Measurements from ENCODE around the gene CHRNA10.

Gene CHRNA10, protein sequence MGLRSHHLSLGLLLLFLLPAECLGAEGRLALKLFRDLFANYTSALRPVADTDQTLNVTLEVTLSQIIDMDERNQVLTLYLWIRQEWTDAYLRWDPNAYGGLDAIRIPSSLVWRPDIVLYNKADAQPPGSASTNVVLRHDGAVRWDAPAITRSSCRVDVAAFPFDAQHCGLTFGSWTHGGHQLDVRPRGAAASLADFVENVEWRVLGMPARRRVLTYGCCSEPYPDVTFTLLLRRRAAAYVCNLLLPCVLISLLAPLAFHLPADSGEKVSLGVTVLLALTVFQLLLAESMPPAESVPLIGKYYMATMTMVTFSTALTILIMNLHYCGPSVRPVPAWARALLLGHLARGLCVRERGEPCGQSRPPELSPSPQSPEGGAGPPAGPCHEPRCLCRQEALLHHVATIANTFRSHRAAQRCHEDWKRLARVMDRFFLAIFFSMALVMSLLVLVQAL

DNA sequence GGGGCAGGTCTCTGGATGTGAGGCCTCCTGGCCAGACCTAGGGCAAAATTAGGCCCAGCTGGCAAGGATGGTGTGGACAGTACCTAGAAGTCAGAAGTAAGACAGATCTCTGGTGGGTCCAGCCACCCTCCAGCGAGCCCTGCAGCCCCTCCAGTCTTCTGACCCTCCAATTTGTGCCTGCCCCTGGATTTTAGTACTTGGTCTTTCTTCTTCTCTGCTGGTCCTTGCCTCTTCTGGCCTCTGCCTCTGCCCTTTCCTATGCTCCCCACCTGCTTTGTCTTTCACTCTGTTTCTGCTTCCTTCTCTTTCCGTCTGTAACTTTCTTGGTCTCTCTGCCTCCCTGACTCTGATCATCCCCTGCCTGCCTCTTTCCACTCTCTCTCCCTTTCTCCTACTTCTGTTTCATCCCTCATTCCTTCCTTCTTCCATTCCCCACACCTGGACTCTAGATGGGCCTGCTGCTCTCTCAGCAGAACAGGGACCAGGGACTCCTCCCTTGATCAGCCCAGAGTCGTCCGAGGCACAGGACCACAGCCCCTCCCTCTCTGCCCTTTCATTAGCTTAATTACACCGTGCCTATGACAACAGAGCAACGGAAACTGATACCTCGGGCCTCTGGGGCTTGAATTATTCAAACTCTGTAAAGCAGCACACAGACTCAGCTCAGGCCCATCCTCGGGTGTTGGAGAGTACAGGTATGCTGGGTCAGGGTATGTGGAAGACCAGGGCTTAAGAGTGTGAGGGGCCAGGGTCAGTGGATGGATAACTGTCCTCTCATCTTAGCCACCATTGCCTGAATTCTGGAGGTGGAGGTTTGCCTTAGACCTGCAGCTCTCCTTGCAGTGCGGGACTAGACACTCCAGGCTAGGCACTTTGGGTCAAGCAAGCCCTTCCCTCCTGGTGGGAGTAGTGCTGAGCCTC is at the start of gene CHRNA10:
Gene CHRNA10 (minus strand): TSS at position 51 of the 921 bp plus-strand sequence. CDS start 72 bp downstream, outside the sequence.
- peak; percentile 47 for DNase-seq (ENCODE audit: low spot score)

DNA sequence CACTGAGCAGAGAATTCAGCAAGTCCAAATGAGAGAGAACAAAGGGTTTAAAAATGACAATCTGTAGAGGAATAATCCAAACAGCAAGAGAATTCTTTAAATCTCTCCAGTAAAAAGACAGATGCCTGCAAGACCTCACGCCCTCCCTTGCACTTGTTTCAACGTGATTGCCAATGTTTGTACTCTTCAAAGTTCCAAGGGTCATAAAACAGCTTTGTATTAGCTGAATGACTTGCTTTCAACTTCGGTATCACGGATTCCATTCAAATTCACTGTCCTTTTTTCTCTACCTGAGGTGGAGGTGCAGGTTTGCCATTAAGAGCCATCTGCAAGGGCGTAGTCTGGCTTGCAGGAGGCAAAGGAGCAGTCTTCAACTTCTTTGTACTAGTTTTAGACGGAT is 41.1 kb upstream of the CHRNA10 start:
- no peak for DNase-seq (ENCODE audit: low spot score)

DNA sequence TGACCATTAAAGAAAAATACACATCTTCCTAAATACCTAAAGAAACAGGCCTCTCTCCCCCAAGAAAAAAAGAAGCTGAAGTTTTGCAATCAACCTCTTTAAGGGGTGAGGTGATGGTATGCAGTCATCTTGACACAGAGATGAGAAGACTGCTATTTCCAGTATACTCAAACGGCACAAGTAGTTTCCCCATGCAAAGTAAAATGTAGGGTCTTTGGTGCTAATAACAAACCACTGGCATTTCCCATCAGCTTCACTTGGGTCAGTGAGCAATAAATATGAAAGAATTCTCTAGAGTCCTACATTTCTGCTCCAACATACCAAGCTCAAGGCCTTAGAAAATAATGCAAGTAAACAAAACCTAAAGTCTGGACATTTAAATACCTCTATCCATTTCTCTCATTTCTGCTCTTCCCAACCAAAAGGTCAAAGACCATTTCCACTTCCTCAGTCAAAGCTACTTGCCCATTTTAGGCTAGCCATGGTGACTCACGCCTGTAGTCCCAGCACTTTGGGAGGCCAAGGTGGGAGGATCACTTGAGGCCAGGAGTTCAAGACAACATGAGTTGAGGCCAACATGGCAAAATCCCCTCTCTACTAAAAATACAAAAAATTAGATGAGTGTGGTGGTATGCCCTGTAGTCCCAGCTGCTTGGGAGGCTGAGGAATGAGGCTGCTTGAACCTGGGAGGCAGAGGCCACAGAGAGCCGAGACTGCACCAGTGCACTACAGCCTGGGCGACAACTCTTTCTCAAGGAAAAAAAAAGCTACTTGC is 39.5 kb upstream of the CHRNA10 start:
- DNase-seq (ENCODE audit: low spot score), result no peak

DNA sequence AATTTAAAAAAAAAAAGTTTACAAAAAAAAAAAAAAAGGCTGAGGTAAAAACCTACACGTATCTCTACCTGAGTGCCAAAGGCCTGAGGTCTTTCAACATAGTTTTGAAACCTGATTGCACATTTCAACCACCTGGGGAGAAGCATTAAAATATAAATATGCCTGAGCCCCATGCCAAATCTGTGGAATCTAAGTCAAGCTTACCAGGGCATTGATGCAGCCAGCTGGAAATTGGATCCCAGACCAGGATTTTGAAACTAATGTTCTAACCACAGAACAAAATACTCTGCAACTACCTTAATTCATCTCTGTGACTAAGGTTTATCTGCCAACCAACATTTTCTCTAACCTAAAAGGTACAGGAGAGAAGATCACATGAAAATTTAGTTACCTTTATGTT is 38.8 kb upstream of the CHRNA10 start:
- no peak for DNase-seq (ENCODE audit: low spot score)

DNA sequence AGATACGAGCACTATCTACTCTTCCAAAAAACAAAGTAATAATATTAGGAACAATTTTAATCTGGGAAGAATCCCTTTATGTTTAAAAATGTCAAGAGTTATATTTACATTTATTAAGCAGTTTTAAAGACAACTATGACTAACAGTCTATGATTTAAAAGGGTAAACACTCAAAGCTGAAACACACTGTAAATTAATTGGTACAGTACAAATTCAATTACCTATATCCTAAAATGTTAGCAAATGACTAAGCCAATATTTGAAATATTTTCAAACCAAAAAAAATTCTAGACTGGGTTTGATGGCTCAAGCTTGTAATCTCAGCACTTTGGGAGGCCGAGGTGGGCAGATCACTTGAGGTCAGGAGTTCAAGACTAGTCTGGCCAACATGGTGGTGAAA is 36.0 kb upstream of the CHRNA10 start:
- DNase-seq (ENCODE audit: low spot score), result no peak

DNA sequence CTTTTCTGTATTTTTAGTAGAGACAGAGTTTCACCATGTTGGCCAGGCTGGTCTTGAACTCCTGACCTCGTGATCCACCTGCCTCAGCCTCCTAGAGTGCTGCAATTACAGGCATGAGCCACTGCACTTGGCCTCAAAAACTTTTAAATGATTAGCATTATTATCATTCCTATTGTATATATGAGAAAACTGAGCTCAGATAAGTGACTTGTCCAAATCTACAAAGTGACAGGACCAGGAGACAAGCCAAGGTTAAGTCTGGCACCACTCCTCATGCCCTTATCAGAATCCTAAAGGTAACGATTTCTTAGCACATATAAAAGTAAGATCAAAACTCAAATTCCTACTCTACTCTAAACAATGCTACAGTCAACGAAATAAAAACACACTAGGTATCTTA is 32.2 kb upstream of the CHRNA10 start:
- no peak for DNase-seq (ENCODE audit: low spot score)

DNA sequence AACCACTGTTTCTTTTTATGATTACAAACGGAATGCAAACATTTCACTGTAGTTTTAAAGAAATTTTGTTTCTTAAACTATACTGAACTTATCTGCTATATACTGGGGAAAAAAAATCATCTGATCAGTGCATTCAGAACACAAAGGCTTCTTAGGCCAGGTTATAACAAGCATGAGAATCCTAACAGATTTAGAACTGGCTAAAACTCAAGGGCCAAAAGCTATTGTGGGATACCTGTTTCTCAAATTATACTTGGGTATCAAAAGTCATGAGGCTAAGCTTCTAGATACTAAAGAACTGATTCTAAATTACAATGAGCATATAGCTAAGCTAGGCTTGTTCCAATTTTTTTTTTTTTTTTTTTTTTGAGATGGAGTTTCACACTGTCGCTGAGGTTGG is 29.7 kb upstream of the CHRNA10 start:
- DNase-seq (ENCODE audit: low spot score), result no peak

DNA sequence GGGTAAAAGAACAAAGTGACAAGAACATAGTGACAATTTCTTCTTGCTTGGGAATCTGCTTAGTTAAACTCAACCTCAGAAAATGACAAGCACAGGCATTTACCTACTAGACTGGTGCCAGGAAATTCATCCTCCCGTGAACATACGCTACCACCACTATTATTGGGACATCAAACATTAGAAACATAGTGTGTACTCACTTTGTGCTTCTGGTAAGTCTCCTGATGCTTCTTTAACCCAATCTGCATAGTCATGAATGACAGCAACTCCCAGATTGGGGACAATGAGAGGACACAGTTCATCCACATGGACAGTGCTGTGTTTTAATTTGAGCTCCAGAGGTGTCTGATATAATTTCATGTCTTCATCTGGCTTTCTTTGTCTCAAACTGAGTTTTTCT is 29.2 kb upstream of the CHRNA10 start:
- no peak for DNase-seq (ENCODE audit: low spot score)

DNA sequence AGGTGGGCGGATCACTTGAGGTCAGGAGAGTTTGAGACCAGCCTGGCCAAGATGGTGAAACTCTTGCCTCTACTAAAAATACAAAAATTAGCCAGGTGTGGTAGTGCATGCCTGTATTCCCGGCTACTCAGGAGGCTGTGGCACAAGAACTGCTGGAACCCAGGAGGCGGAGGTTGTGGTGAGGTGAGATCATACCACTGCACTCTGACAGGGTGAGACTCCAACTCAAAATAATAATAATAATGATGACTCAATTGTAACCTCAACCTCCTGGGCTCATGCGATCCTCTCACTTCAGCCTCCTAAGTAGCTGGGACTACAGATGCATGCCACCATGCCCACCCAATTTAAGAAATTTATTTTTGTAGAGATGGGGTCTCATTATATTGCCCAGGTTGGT is 15.6 kb upstream of the CHRNA10 start:
- no peak for DNase-seq (ENCODE audit: low spot score)

DNA sequence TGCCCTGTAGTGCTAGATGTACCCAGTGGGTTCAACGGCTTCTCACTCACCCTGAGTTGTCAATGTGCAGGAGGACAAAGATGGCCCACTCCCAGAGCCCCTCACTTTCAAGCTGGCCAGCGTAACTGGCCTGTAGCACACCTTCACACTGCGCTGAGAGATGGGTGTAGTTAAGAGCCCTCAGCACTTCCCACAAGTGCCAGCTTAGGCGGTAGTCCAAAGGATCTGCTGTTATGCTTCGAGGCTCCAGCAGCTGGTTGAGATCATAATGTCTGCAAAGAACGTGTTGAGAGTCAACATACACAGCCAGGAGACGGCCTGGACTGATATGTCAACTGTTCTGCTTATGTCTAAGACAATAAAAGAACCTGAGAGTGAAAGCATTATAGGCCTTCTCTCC is 14.7 kb upstream of the CHRNA10 start:
- no peak for DNase-seq (ENCODE audit: low spot score)

DNA sequence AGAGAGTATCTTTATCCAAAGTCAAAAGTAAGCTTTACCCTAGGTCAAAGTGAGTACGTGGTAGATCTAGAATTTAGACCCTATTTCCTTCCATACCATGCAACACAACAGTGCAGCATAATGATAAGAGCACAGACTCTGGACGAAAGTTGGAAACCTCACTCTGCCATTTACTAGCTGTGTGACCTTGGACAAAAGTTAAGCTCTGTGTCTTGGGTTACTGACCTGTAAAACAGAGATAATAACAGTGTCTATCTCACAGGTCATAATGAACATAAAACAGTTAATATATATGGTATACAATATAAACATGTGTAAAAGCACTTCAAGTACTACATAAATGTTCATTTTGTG is 13.6 kb upstream of the CHRNA10 start:
- DNase-seq (ENCODE audit: low spot score), result no peak

DNA sequence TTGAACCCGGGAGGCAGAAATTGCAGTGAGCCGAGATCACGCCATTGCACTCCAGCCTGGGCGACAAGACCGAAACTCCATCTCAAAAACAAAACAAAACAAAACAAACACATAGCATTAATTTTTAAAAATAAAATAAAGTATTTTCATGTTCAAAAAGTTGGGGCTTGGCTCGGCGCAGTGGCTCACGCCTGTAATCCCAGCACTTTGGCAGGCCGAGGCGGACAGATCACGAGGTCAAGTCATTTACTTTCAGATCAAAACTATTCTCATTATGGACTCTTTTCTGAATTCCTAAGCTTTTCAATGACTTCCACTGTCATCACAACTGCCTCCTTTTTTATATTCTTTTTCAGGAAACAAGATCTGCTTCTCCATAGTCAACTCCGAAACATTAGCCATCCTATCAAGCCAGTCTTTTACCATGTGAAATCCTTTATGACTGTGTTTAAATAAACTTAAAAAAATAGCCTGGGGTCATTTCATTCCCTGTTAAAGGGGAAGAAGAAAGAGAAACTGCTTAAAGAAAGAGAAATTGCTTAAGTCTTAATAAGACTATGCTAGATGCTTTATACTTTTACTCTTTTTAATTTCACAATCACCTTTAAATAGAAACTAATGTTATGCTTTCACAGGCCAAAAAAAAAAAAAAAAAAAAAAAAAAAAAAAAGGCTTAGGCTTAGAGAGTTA is 13.1 kb upstream of the CHRNA10 start:
- no peak for DNase-seq (ENCODE audit: low spot score)

DNA sequence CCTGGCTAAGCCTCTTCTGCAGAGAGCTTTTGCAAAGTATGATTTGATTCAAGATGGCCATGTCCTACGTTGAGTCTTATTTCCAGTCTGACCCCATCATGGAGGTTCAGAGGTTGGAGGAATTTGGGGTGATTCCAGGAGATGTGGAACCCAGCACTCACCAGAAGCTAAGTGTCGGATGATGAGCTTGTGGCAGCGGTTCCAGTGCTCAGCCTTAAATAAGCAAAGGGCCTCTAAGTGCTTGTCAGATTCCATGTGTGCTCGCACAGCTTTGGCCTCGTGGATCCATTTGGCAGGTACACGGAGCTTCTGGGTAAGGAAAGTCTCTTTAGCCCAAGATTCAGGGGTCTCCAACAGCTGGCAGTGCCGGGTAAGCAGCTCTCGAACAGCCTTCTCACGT is 11.9 kb upstream of the CHRNA10 start:
- no peak for DNase-seq (ENCODE audit: low spot score)

DNA sequence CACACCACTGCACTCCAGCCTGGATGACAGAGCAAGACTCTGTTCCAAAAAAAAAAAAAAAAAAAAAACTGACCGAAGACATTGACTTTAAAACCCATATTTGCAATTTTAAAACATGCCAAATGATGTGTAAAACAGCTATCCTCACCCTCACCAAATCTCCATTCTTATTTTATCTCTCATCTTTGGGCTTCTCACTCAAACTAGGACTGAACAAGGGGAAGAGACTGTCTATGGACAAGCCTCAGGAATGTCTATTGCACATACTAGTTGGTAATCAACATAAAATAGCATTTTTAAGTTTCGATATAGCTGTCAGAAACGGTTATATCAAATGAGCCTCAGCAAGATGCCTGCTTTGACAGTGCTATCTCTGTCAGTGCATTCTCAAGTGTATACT is 7.9 kb upstream of the CHRNA10 start:
- DNase-seq (ENCODE audit: low spot score), result no peak

DNA sequence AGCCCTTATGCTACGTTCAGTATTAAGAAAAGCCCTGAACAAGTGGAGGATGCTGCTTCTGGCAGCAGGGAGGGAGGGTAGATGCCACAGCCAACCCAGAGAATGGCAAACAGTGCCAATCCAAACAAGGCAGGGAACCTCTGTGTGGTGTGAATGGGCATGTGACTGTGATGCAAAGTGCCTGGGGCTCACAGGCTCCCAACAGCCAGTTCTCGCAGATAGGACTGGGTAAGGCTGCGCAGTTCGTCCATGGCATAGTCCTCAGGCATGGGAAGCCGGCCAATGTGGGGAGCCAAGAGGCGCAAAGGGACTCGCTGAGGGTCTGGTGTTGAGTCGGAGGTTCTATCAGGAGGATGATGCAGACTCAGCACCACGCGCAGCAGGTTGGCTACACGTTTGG is 4.8 kb upstream of the CHRNA10 start:
- DNase-seq (ENCODE audit: low spot score), result no peak

DNA sequence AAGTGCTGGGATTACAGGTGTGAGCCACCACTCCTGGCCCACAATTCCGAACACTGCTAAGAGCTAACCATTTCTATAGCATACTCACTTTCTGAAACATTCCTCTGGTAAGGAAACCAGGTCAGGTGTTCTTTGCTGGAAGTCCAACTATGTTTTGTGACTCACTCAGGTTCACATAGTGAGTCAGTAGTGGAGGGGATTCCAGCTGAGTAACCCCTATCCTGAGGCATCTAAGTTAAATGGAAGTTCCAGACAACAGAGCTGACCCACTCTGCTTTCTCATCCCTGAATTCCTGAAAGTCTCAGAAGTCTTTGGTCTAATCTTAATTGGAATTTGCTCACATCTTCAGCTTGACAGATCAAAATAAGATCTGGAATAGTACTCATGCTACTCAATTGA is 3.0 kb upstream of the CHRNA10 start:
- DNase-seq (ENCODE audit: low spot score), result no peak

DNA sequence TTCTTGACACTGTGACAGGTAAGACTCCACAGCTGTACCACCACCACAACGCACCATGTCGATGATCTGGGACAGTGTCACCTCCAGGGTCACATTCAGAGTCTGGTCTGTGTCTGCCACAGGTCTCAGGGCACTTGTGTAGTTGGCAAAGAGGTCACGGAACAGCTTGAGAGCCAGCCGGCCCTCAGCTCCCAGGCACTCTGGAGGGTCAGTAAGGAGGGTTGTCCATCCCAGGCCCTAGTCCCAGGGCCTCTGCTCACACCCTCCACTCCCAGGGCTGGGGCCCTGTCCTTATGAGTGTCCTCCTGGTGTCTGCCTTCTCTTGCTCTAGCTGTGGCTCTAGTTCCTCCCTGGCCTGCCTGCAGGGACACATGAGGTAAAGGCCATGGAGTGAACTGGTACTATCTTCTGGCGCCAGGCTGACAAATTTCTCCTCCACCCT is 1.4 kb downstream of the CHRNA10 start:
- no peak for DNase-seq (ENCODE audit: low spot score)

DNA sequence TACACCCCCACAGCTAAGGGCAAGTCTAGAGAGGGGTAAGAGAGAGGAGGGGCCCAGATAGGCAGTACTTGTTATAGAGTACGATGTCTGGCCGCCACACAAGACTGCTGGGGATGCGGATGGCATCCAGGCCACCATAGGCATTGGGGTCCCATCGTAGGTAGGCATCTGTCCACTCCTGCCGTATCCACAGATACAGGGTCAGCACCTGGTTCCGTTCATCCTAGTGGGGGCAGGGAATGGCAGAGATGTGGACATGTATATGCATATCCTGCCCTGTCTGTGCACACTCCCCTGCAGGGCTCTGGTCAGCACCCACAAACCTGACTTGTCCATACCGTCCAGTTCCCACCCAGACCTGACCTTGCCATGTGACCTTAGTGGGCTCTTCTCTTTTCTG is 2.1 kb downstream of the CHRNA10 start:
- no peak for DNase-seq (ENCODE audit: low spot score)

DNA sequence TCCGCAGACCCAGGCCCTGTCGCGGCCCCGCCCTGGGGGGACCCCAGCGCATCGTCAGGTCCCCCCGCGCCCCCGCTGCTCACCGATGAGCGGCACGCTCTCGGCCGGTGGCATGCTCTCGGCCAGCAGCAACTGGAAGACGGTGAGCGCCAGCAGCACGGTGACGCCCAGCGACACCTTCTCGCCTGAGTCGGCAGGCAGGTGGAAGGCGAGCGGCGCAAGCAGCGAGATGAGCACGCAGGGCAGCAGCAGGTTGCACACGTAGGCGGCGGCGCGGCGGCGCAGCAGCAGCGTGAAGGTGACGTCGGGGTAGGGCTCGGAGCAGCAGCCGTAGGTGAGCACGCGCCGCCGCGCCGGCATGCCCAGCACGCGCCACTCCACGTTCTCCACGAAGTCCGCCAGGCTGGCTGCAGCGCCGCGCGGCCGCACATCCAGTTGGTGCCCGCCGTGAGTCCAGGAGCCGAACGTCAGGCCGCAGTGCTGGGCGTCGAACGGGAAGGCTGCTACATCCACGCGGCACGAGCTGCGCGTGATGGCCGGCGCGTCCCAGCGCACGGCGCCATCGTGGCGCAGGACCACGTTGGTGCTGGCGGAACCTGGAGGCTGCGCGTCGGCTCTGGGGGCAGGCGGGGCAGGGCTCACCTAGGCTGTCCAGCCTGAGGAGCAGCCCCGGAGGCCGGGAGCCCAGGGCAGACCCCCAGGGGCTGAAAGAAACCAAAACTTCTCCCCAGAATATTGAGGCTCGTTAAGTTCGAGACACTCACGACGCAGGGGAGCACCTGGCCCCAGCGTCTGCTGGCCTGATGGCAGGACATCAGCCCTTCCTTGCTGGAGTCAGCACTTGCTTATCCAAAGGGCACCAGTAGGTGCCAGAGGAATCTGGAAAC is 3.8 kb downstream of the CHRNA10 start:
- no peak for DNase-seq (ENCODE audit: low spot score)

DNA sequence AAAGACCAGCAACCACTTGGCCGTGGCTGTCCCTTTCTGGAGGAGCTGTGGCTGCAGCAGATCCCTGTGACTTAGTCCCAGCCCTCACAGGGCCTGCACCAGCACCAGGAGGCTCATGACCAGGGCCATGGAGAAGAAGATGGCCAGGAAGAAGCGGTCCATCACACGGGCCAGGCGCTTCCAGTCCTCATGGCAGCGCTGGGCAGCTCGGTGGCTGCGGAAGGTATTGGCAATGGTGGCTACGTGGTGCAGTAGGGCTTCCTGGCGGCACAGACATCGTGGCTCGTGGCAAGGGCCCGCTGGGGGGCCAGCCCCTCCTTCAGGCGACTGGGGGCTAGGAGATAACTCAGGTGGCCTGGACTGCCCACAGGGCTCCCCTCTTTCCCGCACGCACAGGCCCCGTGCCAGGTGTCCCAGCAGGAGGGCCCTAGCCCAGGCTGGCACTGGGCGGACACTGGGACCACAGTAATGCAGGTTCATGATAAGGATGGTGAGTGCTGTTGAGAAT is 5.1 kb downstream of the CHRNA10 start:
- no peak for DNase-seq (ENCODE audit: low spot score)

Data from D341Med (cell line).